ENCODE data around the gene ANTKMT. TPM values are rescaled to one million over a fixed set of nuclear protein-coding genes. Genes with fewer than 3 reads are reported as not detected.

Gene ANTKMT
- total and polyA plus RNA-seq, 12 donors, result 23.3 to 91.1 (median 31.7) TPM

- ATAC-seq, result peak in 1 of 8 donors; percentile 17
- H3K36me3 ChIP-seq, result no peaks in the 10 kb centered on the region
- no peak for DNase-seq
- H3K4me3 ChIP-seq, result no peak overlapping the region
- no peak overlapping the region for H3K27ac ChIP-seq
- peaks cover 0 to 18% (median 4%) of the 10 kb centered on the region in 7 donors for H3K27me3 ChIP-seq
- WGBS, 2 donors, result 80 to 81% methylated on average over 12 to 13 of the region's 13 CpGs
- intact Hi-C loops (cut with DNase I), result no loop called here
- no peaks in the 10 kb centered on the region for H3K9me3 ChIP-seq
- TF ChIP-seq CTCF (IDR thresholded peaks at IDR 0.05), result no peak
- peaks cover 0 to 6% (median 0%) of the 10 kb centered on the region in 9 donors for H3K4me1 ChIP-seq
These were observed 25.7 kb downstream of the ANTKMT start for GRCh38 chr16:746637-747036.

GRCh38 chr16:747978-748746 is 27.2 kb downstream of the ANTKMT start:
- Histone ChIP-seq H3K27me3 (peaks cover 0 to 16% (median 4%) of the 10 kb centered on the region in 7 donors), H3K36me3 (no peaks in the 10 kb centered on the region), H3K27ac (no peak overlapping the region), H3K4me1 (peaks cover 0 to 9% (median 0%) of the 10 kb centered on the region in 9 donors), H3K9me3 (no peaks in the 10 kb centered on the region), H3K4me3 (no peak overlapping the region)
- no peak for TF ChIP-seq CTCF (IDR thresholded peaks at IDR 0.05)
- ATAC-seq (no peak), DNase-seq (no peak)
- 82 to 83% methylated on average over 39 of the region's 39 CpGs for WGBS, 2 donors
- intact Hi-C loops (cut with DNase I), result no loop called here

- 81 to 90% methylated on average over 6 of the region's 6 CpGs for WGBS, 2 donors
- Histone ChIP-seq H3K4me3 (no peak overlapping the region), H3K27ac (no peak overlapping the region), H3K27me3 (peaks cover 0 to 12% (median 4%) of the 10 kb centered on the region in 7 donors), H3K36me3 (no peaks in the 10 kb centered on the region), H3K9me3 (no peaks in the 10 kb centered on the region), H3K4me1 (peaks cover 0 to 9% (median 0%) of the 10 kb centered on the region in 9 donors)
- ATAC-seq, result no peak
- no peak for DNase-seq
- TF ChIP-seq CTCF (IDR thresholded peaks at IDR 0.05), result no peak
- intact Hi-C loops (cut with DNase I), result no loop called here
These were observed 28.1 kb downstream of the ANTKMT start for GRCh38 chr16:749010-749409.

- Histone ChIP-seq H3K9me3 (no peaks in the 10 kb centered on the region), H3K4me1 (peaks cover 0 to 9% (median 0%) of the 10 kb centered on the region in 9 donors), H3K27me3 (peaks cover 0 to 15% (median 0%) of the 10 kb centered on the region in 7 donors), H3K4me3 (no peak overlapping the region), H3K27ac (no peak overlapping the region), H3K36me3 (no peaks in the 10 kb centered on the region)
- DNase-seq (no peak), ATAC-seq (no peak)
- no peak for TF ChIP-seq CTCF (IDR thresholded peaks at IDR 0.05)
- intact Hi-C loops (cut with DNase I), result no loop called here
- WGBS, 2 donors, result 44 to 49% methylated on average over 9 of the region's 9 CpGs
These were observed 29.5 kb downstream of the ANTKMT start for GRCh38 chr16:750485-750884.

Data from heart right ventricle (tissue), 16 donors.